Measurements from ENCODE around the gene GTF3C5.
"Not testable (repeated sequence)": the region's sequence is repeated elsewhere in the genome, so short reads cannot be mapped to it uniquely, and the experiment has no call there.

The GTF3C5 gene

GRCh38 chr9:133055788-133056420 is 25.1 kb downstream of the GTF3C5 start:
- no peak for DNase-seq (ENCODE audit: low read depth)

- DNase-seq (ENCODE audit: low read depth), result no peak
Measured at GRCh38 chr9:133056533-133056932, 25.7 kb downstream of the GTF3C5 start.

GRCh38 chr9:133057006-133057405 is 26.2 kb downstream of the GTF3C5 start:
- peak; percentile 7 for DNase-seq (ENCODE audit: low read depth)

GRCh38 chr9:133057553-133057952 is 26.8 kb downstream of the GTF3C5 start:
- DNase-seq (ENCODE audit: low read depth), result no peak

GRCh38 chr9:133058071-133058470 is 27.3 kb downstream of the GTF3C5 start:
- no peak for DNase-seq (ENCODE audit: low read depth)

GRCh38 chr9:133058550-133059320 is 27.9 kb downstream of the GTF3C5 start:
- no peak for DNase-seq (ENCODE audit: low read depth)

- DNase-seq (ENCODE audit: low read depth), result no peak
Measured at GRCh38 chr9:133059623-133060022, 28.8 kb downstream of the GTF3C5 start.

GRCh38 chr9:133060417-133060841 is 29.6 kb downstream of the GTF3C5 start:
- no peak for DNase-seq (ENCODE audit: low read depth)

GRCh38 chr9:133061019-133061763 is 30.4 kb downstream of the GTF3C5 start:
- DNase-seq (ENCODE audit: low read depth), result not testable (repeated sequence)

GRCh38 chr9:133061764-133062145 is 31.0 kb downstream of the GTF3C5 start, which contains the start of gene CEL:
Gene CEL, plus strand, starts transcription at chr9:133061981. Its CDS starts 22 bp downstream, at chr9:133062003.
- not testable (repeated sequence) for DNase-seq (ENCODE audit: low read depth)

- DNase-seq (ENCODE audit: low read depth), result not testable (repeated sequence)
Measured at GRCh38 chr9:133062569-133062968, 31.8 kb downstream of the GTF3C5 start.

GRCh38 chr9:133063159-133063499 is 32.3 kb downstream of the GTF3C5 start:
- DNase-seq (ENCODE audit: low read depth), result no peak

GRCh38 chr9:133063500-133064231 is 32.9 kb downstream of the GTF3C5 start:
- DNase-seq (ENCODE audit: low read depth), result no peak

- no peak for DNase-seq (ENCODE audit: low read depth)
Measured at GRCh38 chr9:133064241-133065069, 33.7 kb downstream of the GTF3C5 start.

- DNase-seq (ENCODE audit: low read depth), result no peak
Measured at GRCh38 chr9:133065070-133065388, 34.2 kb downstream of the GTF3C5 start.

GRCh38 chr9:133066181-133066983 is 35.6 kb downstream of the GTF3C5 start:
- DNase-seq (ENCODE audit: low read depth), result no peak

- no peak for DNase-seq (ENCODE audit: low read depth)
Measured at GRCh38 chr9:133067006-133067405, 36.2 kb downstream of the GTF3C5 start.

- DNase-seq (ENCODE audit: low read depth), result no peak
Measured at GRCh38 chr9:133067813-133068212, 37.0 kb downstream of the GTF3C5 start.

- not testable (repeated sequence) for DNase-seq (ENCODE audit: low read depth)
Measured at GRCh38 chr9:133068431-133068830, 37.6 kb downstream of the GTF3C5 start.

- not testable (repeated sequence) for DNase-seq (ENCODE audit: low read depth)
Measured at GRCh38 chr9:133070500-133070961, 39.7 kb downstream of the GTF3C5 start.

Data from activated T-cell treated with anti-CD3 and anti-CD28 coated beads for 1 hour (primary cell).